HG03378 (cell line): ENCODE results near the gene CYGB.
A peak's percentile ranks its signal among the peaks of the same experiment; 100 is the strongest.

Source experiments
- ATAC-seq: cut with Tn5 transposase; IDR thresholded peaks from one replicate; pipeline ENCODE4 v1.9.1; 2021; ENCODE audit warnings: mild to moderate bottlenecking, moderate library complexity; ENCODE audit not compliant: unreplicated experiment

Gene CYGB

DNA sequence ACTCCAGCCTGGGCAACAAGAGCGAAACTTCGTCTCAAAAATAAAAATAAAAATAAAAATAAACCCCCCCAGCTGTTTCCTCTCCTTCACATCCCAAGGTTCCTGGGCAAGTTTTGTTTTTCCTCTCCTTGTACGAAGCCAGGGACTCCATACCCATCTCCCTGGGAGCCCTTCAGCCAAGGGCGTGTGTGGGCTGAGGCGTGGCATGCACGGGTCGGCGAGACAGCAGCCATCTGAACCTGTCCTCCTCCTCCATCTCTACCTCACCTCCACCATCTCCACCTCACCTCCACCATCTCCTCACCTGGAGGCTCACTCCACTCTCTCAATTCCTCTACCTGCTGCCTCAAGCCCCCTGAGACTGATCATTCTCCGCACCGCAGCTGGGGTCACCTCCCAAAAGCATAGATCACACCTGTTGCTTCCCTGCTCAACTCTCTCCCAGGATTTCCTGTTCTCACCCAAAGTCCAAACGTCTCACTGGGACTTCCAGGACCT, 53.2 kb downstream of the CYGB start:
- no peak for ATAC-seq

DNA sequence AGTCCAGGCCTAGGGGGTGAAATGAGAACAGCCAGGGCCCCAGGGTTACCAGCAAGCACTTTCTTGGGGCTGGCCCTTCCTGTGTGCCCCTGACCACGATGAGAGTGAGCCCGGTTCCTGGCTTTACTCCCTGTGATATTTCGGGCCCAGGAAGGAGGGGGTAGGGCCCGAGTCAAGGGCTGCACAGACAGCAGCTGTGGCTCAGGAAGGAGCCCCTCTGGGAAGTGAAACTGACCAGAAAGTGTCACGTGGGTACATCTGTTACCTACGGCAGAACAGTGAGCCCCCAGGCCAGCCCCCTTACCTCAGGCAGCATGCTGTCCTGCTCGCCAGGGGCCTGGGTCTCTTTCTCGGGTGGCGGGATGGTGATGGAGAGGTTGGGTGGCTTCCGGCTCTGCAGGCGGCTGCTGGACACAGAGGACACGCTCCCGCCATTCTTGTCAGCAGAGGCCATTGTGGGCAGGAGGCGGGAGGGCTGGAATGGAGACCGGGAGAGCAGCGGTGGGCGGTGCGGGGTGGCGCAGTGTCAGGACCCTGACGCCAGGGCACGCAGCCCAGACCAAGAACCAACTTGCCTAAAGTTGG, 56.3 kb downstream of the CYGB start:
- ATAC-seq: peak; percentile 56

DNA sequence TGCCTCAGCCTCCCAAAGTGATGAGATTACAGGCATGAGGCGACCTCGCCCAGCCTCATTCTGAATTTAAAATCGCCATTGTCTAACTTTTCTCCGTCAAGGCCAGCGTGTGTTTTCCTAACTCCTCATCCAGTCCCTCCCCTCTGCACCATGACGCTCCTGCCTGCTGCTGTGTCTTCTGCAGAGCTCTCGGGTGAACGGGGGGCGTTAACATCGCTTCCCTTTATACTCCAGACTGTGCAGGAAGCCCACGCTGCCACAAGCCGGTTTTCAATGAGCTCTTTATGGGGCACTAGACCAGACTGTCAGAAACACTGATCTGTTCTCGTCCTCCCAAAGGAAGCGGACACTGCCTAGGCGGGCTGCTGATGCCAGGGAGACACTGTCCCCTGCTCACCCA, 56.9 kb downstream of the CYGB start:
- peak; percentile 17 for ATAC-seq

DNA sequence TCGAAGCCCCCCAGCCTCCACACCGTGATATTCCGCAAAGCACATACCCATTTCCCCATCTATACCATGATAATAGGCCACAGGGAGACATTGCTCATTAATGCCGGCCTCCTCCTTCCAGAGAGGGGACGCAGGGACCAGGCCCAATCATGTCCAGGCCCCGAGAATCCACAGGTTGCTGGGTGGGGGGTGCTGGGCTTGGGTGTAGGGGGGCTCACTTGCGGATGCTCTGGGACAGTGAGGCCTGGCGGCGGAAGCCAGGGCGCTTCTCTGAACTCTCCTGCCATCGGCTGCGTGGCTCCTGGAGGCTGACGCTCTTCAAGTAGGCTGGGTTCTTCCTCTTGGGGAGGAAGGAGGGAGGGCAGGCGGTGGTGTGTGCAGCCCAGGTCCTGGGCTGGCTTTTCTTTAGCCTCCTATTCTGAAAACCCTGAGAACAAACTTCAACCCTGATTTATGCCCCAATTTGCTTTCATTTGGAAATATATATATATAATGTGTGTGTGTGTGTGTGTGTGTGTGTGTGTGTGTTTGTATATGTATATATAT, 57.9 kb downstream of the CYGB start:
- ATAC-seq: no peak

DNA sequence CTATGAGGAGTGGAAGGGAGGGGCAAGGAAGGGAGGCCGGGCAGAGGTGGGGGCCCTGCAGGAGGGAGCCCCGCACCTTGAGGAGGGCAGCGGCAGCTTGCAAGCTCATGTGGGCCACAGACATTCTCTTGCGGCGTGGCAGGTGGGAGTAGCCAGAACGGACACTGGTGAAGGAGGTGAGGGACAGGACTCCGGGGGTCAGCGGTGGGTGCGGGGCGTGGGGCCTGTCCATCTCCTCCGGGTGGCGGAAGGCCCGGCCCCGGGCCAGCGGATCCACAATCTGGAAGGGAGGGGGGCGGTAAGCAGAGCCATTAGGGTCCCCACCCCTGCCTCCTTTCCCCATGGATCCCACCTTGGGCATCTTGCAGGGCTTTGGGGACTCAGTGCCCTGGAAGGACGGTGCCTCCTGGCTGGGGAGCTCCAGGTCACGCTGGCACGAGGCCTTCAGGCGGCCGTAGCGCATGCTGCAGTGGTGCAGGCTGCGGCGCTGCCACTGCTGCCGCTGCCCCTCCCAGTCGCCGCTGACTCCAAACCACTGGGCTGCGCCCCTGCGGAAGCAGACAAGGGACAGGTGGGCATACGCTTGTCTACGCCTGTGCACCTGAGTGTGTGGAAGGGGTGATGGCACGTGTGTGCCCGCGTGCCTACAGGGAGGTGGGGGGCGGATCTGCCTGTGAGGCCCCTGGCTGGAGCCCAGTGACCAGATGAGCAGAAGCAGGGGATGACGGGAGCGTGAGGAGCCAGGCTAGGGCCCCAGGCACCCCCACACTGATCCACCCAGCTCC, 58.6 kb downstream of the CYGB start:
- no peak for ATAC-seq

DNA sequence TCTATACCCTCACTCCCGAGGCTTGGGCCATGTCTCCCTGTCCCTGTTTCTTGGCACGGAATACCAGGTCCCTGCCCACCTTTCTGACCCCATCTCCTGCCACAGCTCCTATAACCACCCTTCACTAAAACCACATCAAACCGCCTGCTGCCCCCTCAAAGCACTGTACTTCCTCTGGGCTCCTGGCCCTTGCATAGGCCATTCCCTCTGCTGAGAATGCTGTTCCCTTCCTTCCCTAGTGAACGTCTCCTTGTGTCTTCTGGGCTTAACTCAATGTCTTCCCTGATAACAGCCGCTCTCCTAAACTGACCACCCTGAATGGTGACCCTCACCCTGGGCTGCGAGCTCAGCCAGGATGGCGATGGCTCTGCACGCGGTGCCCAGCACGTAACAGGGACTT, 59.4 kb downstream of the CYGB start:
- ATAC-seq: no peak

DNA sequence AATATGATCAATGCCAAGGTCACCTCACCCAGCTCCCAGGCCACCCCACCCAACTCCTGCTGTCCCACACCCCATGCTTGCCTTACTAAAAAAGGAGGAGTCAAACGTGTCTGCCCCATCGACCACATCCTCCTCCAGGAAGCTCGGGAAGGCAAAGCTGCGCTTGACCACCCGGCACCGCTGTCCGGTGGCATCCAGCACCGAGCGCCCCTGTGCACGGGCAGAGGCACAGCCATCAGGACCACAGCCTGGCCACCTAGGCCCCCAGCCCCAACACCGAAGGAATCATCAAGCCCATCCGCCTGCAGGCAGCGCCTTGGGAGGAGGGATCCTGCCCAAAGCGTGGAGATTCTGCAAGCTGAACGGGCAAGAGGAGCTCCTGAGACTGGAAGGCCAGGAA, 59.9 kb downstream of the CYGB start:
- no peak for ATAC-seq
